ENCODE results near the gene ATF6B. TPM values are rescaled to one million over a fixed set of nuclear protein-coding genes. Genes with fewer than 3 reads are reported as not detected.
A peak's percentile ranks its signal among the peaks of the same experiment; 100 is the strongest.

Gene ATF6B
- total RNA-seq, 6 experiments from 2014 or later = 80.0 to 96.2 (median 88.7) TPM

- Mint-ChIP-seq H3K27ac (peak overlapping the region; percentile 99), H3K4me3 (peak overlapping the region; percentile 96), H3K27me3 (ENCODE audit: insufficient read depth) (peaks cover 3% of the 10 kb centered on the region; the same call in 1 of the 2 replicates), H3K4me1 (ENCODE audit: low read depth) (peaks cover 77% of the 10 kb centered on the region), H3K36me3 (ENCODE audit: low read depth) (peaks cover 22% of the 10 kb centered on the region), H3K9me3 (no peaks in the 10 kb centered on the region)
- DNase-seq = no peak
- TF ChIP-seq, protein P1, sequence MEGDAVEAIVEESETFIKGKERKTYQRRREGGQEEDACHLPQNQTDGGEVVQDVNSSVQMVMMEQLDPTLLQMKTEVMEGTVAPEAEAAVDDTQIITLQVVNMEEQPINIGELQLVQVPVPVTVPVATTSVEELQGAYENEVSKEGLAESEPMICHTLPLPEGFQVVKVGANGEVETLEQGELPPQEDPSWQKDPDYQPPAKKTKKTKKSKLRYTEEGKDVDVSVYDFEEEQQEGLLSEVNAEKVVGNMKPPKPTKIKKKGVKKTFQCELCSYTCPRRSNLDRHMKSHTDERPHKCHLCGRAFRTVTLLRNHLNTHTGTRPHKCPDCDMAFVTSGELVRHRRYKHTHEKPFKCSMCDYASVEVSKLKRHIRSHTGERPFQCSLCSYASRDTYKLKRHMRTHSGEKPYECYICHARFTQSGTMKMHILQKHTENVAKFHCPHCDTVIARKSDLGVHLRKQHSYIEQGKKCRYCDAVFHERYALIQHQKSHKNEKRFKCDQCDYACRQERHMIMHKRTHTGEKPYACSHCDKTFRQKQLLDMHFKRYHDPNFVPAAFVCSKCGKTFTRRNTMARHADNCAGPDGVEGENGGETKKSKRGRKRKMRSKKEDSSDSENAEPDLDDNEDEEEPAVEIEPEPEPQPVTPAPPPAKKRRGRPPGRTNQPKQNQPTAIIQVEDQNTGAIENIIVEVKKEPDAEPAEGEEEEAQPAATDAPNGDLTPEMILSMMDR (IDR thresholded peaks at IDR 0.05) = no peak
Observed at GRCh38 chr6:32175322-32175710, 47.3 kb upstream of the ATF6B start.

GRCh38 chr6:32174416-32174815 is 46.4 kb upstream of the ATF6B start:
- peaks cover 27% of the 10 kb centered on the region for H3K36me3 Mint-ChIP-seq (ENCODE audit: low read depth)
- H3K4me3 Mint-ChIP-seq = peak overlapping the region; percentile 96
- no peaks in the 10 kb centered on the region for H3K9me3 Mint-ChIP-seq
- H3K27ac Mint-ChIP-seq = no peak overlapping the region
- peaks cover 3% of the 10 kb centered on the region; the same call in 1 of the 2 replicates for H3K27me3 Mint-ChIP-seq (ENCODE audit: insufficient read depth)
- DNase-seq = no peak
- peaks cover 77% of the 10 kb centered on the region for H3K4me1 Mint-ChIP-seq (ENCODE audit: low read depth)
- TF ChIP-seq, protein P1 (IDR thresholded peaks at IDR 0.05) = no peak

DNA sequence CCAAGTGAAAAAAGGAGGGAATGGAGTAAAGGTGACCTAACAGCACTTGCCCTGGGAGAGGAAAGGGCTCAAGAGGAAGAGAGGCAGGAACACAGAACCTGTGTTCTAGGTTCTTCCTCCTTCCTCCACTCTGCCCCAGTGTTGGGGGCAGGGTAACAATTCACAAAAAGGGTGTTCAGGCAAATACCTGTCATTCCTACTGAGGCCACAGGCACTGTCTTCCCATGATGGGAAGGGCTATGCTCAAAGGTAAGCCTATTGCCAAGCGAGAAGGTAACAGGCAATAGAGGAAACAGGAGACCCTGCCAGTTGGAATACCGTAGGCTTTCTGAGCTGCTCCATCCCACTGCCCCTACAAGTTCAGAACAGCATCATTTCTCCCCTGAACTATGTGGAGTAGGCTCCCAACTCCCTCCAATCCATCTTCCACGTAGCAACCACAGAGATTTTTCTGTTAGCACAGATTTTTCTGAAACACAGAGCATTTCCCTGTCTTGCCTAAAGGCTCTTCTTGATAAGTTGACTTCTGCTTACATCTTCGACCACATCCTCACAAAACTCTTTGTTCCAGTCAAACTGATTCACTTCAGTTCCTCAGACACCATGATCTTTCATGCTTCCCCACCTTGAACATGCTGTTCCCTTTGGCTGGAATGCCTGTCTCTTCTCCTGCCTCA is 45.1 kb upstream of the ATF6B start:
- Mint-ChIP-seq H3K27ac (0 out of 2 replicates have a peak overlapping the region, but pooled peaks have one; percentile 3), H3K4me3 (no peak overlapping the region; the same call in 1 of the 2 replicates), H3K4me1 (ENCODE audit: low read depth) (peaks cover 80% of the 10 kb centered on the region), H3K36me3 (ENCODE audit: low read depth) (peaks cover 28% of the 10 kb centered on the region), H3K27me3 (ENCODE audit: insufficient read depth) (peaks cover 7% of the 10 kb centered on the region), H3K9me3 (no peaks in the 10 kb centered on the region)
- TF ChIP-seq, protein P1 (IDR thresholded peaks at IDR 0.05) = no peak
- DNase-seq = no peak

DNA sequence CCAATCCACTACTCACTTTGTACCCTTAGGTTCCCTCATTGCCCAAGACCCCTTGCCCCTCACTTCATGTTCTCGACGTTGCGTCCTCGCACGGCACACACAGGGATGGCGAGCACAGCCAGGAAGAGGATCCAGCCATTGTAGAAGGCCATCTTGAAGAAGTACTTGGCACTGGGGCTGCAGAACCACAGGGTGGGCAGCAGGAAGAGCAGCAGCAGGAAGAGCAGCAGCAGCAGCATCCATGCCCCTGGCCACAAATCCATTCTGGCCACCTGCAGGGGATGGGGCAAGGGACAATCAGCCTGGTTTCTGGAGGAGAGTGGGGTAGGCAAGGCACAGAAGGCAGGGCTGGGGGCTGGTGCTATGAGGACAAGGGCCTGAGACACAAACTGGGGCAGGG is 43.2 kb upstream of the ATF6B start:
- H3K36me3 Mint-ChIP-seq (ENCODE audit: low read depth) = peaks cover 34% of the 10 kb centered on the region

DNA sequence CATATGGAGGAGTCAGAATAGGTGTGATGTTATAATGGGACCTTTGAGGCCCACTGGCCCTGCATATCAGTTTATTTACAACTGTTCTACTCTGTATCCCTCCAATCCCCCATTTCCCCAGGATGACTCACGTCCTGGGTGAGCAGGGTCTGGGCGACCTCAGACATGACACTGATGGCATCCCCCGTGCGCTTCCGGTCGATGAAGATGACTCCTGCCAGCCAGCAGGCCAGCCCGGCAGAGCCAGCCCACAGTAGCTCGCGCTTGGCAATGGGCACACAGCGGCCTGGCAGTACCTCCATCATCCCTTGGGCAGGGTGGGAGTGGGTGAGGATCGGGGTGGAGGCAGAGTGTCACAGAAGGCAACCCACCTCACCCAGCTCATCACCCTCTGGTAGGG is 42.2 kb upstream of the ATF6B start:
- Mint-ChIP-seq H3K9me3 (no peaks in the 10 kb centered on the region), H3K36me3 (ENCODE audit: low read depth) (peaks cover 34% of the 10 kb centered on the region), H3K27ac (peak overlapping the region; percentile 49), H3K4me1 (ENCODE audit: low read depth) (peaks cover 64% of the 10 kb centered on the region), H3K4me3 (no peak overlapping the region), H3K27me3 (ENCODE audit: insufficient read depth) (peaks cover 7% of the 10 kb centered on the region)
- TF ChIP-seq, protein P1 (IDR thresholded peaks at IDR 0.05) = no peak
- no peak for DNase-seq

More for the DNA sequence above, 43.2 kb upstream of the ATF6B start:
- Mint-ChIP-seq H3K27ac (peak overlapping the region; percentile 21; the same call in 1 of the 2 replicates), H3K4me1 (ENCODE audit: low read depth) (peaks cover 67% of the 10 kb centered on the region), H3K27me3 (ENCODE audit: insufficient read depth) (peaks cover 7% of the 10 kb centered on the region), H3K4me3 (no peak overlapping the region), H3K9me3 (no peaks in the 10 kb centered on the region)
- DNase-seq = no peak
- TF ChIP-seq, protein P1 (IDR thresholded peaks at IDR 0.05) = no peak
